Gastroesophageal sphincter (tissue), 3 donors: ENCODE results near the gene KCNK15.

Source experiments
- EP300 ChIP-seq: sonication (generic); formaldehyde crosslinking; IDR thresholded peaks from one replicate; pipeline ENCODE4 v1.6.1; 2017; ENCODE audit warnings: antibody characterized with exemption, mild to moderate bottlenecking
- TF ChIP-seq, protein P1 (sequence below), 4 experiments: fragments of 200-600 bp in 2 of 4; fragments of 450-650 bp in 2 of 4; sonication (generic) in 1 of 4; IDR thresholded peaks; one replicate each; pipeline ENCODE4 v1.5.1; 2017 to 2019; ENCODE audit warnings: antibody characterized with exemption in 4 of 4, mild to moderate bottlenecking in 2 of 4, moderate library complexity in 2 of 4

DNA sequence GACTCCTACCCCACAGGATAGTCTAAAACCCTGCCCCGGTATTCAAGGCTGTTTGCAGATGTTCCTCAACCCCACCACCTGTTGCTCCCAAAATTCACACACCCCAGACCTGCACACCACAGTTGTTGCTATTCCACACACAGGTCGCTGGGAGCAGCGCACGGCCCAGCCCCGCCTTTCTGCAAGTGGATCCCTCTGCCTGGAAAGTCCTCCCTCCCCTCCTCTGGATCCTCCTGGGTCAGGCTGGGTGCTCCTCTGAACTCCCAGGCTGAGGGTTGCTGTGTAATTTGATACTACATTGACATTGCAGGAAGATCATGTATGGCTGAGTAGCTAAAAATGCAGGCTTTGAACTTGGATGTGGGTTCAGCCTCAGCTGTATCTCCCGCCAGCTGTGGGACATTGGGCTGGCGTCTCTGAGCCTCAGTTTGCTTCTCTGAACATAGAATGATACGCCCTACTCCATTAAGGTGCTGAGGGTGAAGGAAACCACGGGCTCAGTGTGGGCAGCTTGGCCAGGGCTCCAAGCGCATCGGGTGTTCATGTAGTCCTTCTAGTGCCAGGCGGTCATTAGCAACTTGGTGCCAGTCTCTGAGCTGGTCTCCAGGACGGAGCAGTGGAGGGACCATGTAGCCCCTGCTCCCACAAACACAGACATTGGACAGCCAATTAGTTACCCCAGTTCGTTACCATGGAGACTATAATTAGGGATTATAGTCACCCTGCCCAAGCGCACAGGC is 44.4 kb upstream of the KCNK15 start:
- TF ChIP-seq, protein P1, sequence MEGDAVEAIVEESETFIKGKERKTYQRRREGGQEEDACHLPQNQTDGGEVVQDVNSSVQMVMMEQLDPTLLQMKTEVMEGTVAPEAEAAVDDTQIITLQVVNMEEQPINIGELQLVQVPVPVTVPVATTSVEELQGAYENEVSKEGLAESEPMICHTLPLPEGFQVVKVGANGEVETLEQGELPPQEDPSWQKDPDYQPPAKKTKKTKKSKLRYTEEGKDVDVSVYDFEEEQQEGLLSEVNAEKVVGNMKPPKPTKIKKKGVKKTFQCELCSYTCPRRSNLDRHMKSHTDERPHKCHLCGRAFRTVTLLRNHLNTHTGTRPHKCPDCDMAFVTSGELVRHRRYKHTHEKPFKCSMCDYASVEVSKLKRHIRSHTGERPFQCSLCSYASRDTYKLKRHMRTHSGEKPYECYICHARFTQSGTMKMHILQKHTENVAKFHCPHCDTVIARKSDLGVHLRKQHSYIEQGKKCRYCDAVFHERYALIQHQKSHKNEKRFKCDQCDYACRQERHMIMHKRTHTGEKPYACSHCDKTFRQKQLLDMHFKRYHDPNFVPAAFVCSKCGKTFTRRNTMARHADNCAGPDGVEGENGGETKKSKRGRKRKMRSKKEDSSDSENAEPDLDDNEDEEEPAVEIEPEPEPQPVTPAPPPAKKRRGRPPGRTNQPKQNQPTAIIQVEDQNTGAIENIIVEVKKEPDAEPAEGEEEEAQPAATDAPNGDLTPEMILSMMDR (IDR thresholded peaks at IDR 0.05) = no peak
- no peak for TF ChIP-seq EP300
